Right renal pelvis (tissue), 4 donors: ENCODE measurements around the gene WDR18. TPM values are rescaled to one million over a fixed set of nuclear protein-coding genes. Genes with fewer than 3 reads are reported as not detected.
A peak's percentile ranks its signal among the peaks of the same experiment; 100 is the strongest.

Experiments used
- DNase-seq, 4 donors: peaks; one replicate each; pipeline ENCODE4 v3.0.0-alpha.2; 2013; ENCODE audit warnings: low read depth in 4 of 4, low spot score in 3 of 4, missing footprints in 1 of 4
- polyA plus RNA-seq, 4 donors: library from polyadenylated mRNA; unstranded; fragments of 120-200 nt; gene quantifications; one replicate each; pipeline ENCODE4 v1.2.1, GENCODE V29; 2013; ENCODE audit not compliant: insufficient read length in 4 of 4

The WDR18 gene
- polyA plus RNA-seq, 4 donors = 33.6 to 78.8 (median 37.7) TPM

GRCh38 chr19:964116-964520 is 20.0 kb upstream of the WDR18 start:
- no peak for DNase-seq

GRCh38 chr19:964761-965694 is 19.1 kb upstream of the WDR18 start:
- DNase-seq = no peak

- DNase-seq = no peak
Measured at GRCh38 chr19:966485-967088, 17.6 kb upstream of the WDR18 start.

- no peak for DNase-seq
Measured at GRCh38 chr19:970695-971094, 13.4 kb upstream of the WDR18 start.

- DNase-seq = no peak
Measured at GRCh38 chr19:971795-972194, 12.3 kb upstream of the WDR18 start.

GRCh38 chr19:972281-972680 is 11.9 kb upstream of the WDR18 start:
- DNase-seq = no peak

- DNase-seq = no peak
Measured at GRCh38 chr19:973726-974563, 10.2 kb upstream of the WDR18 start.

- no peak for DNase-seq
Measured at GRCh38 chr19:974564-975257, 9.4 kb upstream of the WDR18 start.

- no peak for DNase-seq
Measured at GRCh38 chr19:976476-976875, 7.7 kb upstream of the WDR18 start.

GRCh38 chr19:977058-977464 is 7.1 kb upstream of the WDR18 start:
- no peak for DNase-seq

- DNase-seq = no peak
Measured at GRCh38 chr19:979318-979741, 4.8 kb upstream of the WDR18 start.

GRCh38 chr19:980133-980998 is 3.8 kb upstream of the WDR18 start:
- no peak for DNase-seq

- peak in 1 of 4 donors; percentile 74 for DNase-seq
Measured at GRCh38 chr19:982567-983170, 1.5 kb upstream of the WDR18 start.

- no peak for DNase-seq
Measured at GRCh38 chr19:986083-986482, 1.9 kb downstream of the WDR18 start.

GRCh38 chr19:988081-988480 is 3.9 kb downstream of the WDR18 start:
- DNase-seq = no peak

GRCh38 chr19:988510-988909 is 4.4 kb downstream of the WDR18 start:
- no peak for DNase-seq

- DNase-seq = no peak
Measured at GRCh38 chr19:989381-990081, 5.4 kb downstream of the WDR18 start.

GRCh38 chr19:990119-990571 is 6.0 kb downstream of the WDR18 start:
- DNase-seq = no peak
